ENCODE measurements around the gene TMEM169. TPM values are rescaled to one million over a fixed set of nuclear protein-coding genes. Genes with fewer than 3 reads are reported as not detected.

The TMEM169 gene
- total and polyA plus RNA-seq, 9 of the 15 experiments (the other 6 are each of a cell fraction or from before 2014, with no cell fraction given): 0.01 to 0.09 (median 0.04) TPM; not detected in 5

DNA sequence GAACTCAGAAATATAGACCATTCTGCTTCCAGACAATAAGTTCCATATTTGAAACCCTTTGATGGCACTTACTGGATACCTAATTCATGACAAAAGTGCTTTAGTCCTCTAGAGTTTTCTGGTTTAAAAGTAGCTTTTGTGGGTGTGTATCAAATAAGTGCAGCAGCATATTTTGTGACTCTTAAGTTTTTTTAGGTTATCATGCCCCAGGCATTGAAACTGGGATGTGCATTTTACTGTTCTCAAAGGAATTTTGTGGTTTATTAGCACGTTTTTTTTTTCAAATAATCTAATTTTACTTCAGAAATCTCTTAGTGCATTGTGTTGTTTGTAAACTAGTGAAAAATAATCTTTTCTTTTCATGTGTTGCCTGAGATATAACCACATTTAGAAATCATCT lies 28.9 kb downstream of the TMEM169 start:
- H3K9me1 ChIP-seq (ENCODE audit: control insufficient read depth, insufficient read depth, low read length): no peaks in the 10 kb centered on the region
- H3K27ac ChIP-seq (ENCODE audit: extremely low read depth, low read depth, low read length): no peak overlapping the region; the same call in 2 of the 3 replicates
- BruUV-seq (replicated peaks): no TSS peak
- in situ Hi-C loops (cut with MboI): no loop called here
- POLR2A ChIA-PET: interaction anchor here (1.1 kb wide), 1 partner anchor 8 kb away, joined by 4 read pairs; no protein-coding TSS in a partner anchor
- ATAC-seq (no peak), DNase-seq (ENCODE audit: extremely low read depth in 1 of 4, low spot score in 3 of 4) (no peak), FAIRE-seq (no peak)
- H2AFZ ChIP-seq (ENCODE audit: low read depth, low read length): no peak overlapping the region
- no peaks in the 10 kb centered on the region for H3K27me3 ChIP-seq (ENCODE audit: control insufficient read depth in 2 of 2, insufficient read depth in 2 of 2, low read length in 2 of 2)
- H3K4me2 ChIP-seq (ENCODE audit: insufficient read depth, low read length): peak overlapping the region; percentile 84
- H3K9ac ChIP-seq (ENCODE audit: insufficient read depth in 1 of 2, low read depth in 2 of 2, low read length in 2 of 2): peak overlapping the region in 1 of 2 experiments; percentile 93; a peak in 2 of 4 replicates
- peaks cover 49% of the 10 kb centered on the region for H3K36me3 ChIP-seq (ENCODE audit: control insufficient read depth, insufficient read depth, low read length)
- intact Hi-C loops (cut with micrococcal nuclease): no loop called here
- CTCF ChIA-PET (ENCODE audit: low intra/inter-chr PET ratio): no interaction called here
- H3K79me2 ChIP-seq (ENCODE audit: control insufficient read depth, insufficient read depth, low read length): peaks cover 52% of the 10 kb centered on the region
- peak overlapping the region; percentile 71 for H3K4me3 ChIP-seq
- no peaks in the 10 kb centered on the region for H3K9me3 ChIP-seq (replicated peaks; ENCODE audit: control insufficient read depth, insufficient read depth, low read depth, low read length)
- WGBS (ENCODE audit: insufficient coverage, low coverage, missing lambda C conversion rate): 0% methylated on average over 1 of the region's 1 CpG
- peaks cover 5 to 17% of the 10 kb centered on the region in 2 experiments; a peak in 4 of 5 replicates for H3K4me1 ChIP-seq (replicated peaks in 1 of 2; ENCODE audit: control insufficient read depth in 2 of 2, insufficient read depth in 2 of 2, low read length in 2 of 2)
- peaks cover 5% of the 10 kb centered on the region; the same call in 1 of the 2 replicates for H4K20me1 ChIP-seq (replicated peaks; ENCODE audit: control insufficient read depth, insufficient read depth, low read length)
- TF ChIP-seq, protein P1, sequence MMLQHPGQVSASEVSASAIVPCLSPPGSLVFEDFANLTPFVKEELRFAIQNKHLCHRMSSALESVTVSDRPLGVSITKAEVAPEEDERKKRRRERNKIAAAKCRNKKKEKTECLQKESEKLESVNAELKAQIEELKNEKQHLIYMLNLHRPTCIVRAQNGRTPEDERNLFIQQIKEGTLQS (IDR thresholded peaks at IDR 0.05): no peak
- TF ChIP-seq, protein P1 (CRISPR knock-in tag; conservative IDR thresholded peaks at IDR 0.05): no peak
- TF ChIP-seq DNMT1 (IDR thresholded peaks at IDR 0.05): no peak
- no peak for TF ChIP-seq MYBL2 (IDR thresholded peaks at IDR 0.05; ENCODE audit: low read depth)
- TF ChIP-seq MYBL2 (CRISPR knock-in tag; IDR thresholded peaks at IDR 0.05; ENCODE audit: borderline replicate concordance): no peak
- no peak for TF ChIP-seq NCOA4 (IDR thresholded peaks at IDR 0.05; ENCODE audit: partially characterized antibody)
- TF ChIP-seq ADNP (tag; IDR thresholded peaks at IDR 0.05): no peak
- TF ChIP-seq, protein P2, sequence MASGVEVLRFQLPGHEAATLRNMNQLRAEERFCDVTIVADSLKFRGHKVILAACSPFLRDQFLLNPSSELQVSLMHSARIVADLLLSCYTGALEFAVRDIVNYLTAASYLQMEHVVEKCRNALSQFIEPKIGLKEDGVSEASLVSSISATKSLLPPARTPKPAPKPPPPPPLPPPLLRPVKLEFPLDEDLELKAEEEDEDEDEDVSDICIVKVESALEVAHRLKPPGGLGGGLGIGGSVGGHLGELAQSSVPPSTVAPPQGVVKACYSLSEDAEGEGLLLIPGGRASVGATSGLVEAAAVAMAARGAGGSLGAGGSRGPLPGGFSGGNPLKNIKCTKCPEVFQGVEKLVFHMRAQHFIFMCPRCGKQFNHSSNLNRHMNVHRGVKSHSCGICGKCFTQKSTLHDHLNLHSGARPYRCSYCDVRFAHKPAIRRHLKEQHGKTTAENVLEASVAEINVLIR (CRISPR knock-in tag; IDR thresholded peaks at IDR 0.05): no peak
- TF ChIP-seq, protein P3, sequence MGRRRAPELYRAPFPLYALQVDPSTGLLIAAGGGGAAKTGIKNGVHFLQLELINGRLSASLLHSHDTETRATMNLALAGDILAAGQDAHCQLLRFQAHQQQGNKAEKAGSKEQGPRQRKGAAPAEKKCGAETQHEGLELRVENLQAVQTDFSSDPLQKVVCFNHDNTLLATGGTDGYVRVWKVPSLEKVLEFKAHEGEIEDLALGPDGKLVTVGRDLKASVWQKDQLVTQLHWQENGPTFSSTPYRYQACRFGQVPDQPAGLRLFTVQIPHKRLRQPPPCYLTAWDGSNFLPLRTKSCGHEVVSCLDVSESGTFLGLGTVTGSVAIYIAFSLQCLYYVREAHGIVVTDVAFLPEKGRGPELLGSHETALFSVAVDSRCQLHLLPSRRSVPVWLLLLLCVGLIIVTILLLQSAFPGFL (CRISPR knock-in tag; IDR thresholded peaks at IDR 0.05): no peak
- TF ChIP-seq, protein P4, sequence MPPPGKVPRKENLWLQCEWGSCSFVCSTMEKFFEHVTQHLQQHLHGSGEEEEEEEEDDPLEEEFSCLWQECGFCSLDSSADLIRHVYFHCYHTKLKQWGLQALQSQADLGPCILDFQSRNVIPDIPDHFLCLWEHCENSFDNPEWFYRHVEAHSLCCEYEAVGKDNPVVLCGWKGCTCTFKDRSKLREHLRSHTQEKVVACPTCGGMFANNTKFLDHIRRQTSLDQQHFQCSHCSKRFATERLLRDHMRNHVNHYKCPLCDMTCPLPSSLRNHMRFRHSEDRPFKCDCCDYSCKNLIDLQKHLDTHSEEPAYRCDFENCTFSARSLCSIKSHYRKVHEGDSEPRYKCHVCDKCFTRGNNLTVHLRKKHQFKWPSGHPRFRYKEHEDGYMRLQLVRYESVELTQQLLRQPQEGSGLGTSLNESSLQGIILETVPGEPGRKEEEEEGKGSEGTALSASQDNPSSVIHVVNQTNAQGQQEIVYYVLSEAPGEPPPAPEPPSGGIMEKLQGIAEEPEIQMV (tag; conservative IDR thresholded peaks at IDR 0.05; ENCODE audit: low read depth): no peak
- no peak for TF ChIP-seq POLR2AphosphoS2 (IDR thresholded peaks at IDR 0.05; ENCODE audit: low read length)
- TF ChIP-seq, protein P5, sequence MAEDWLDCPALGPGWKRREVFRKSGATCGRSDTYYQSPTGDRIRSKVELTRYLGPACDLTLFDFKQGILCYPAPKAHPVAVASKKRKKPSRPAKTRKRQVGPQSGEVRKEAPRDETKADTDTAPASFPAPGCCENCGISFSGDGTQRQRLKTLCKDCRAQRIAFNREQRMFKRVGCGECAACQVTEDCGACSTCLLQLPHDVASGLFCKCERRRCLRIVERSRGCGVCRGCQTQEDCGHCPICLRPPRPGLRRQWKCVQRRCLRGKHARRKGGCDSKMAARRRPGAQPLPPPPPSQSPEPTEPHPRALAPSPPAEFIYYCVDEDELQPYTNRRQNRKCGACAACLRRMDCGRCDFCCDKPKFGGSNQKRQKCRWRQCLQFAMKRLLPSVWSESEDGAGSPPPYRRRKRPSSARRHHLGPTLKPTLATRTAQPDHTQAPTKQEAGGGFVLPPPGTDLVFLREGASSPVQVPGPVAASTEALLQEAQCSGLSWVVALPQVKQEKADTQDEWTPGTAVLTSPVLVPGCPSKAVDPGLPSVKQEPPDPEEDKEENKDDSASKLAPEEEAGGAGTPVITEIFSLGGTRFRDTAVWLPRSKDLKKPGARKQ (CRISPR knock-in tag; IDR thresholded peaks at IDR 0.05): no peak
- TF ChIP-seq, protein P6, sequence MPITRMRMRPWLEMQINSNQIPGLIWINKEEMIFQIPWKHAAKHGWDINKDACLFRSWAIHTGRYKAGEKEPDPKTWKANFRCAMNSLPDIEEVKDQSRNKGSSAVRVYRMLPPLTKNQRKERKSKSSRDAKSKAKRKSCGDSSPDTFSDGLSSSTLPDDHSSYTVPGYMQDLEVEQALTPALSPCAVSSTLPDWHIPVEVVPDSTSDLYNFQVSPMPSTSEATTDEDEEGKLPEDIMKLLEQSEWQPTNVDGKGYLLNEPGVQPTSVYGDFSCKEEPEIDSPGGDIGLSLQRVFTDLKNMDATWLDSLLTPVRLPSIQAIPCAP (CRISPR knock-in tag; IDR thresholded peaks at IDR 0.05; ENCODE audit: borderline replicate concordance): no peak

Data from K562 (cell line).